ENCODE results near the gene CCDC57.
A peak's percentile ranks its signal among the peaks of the same experiment; 100 is the strongest.

DNA sequence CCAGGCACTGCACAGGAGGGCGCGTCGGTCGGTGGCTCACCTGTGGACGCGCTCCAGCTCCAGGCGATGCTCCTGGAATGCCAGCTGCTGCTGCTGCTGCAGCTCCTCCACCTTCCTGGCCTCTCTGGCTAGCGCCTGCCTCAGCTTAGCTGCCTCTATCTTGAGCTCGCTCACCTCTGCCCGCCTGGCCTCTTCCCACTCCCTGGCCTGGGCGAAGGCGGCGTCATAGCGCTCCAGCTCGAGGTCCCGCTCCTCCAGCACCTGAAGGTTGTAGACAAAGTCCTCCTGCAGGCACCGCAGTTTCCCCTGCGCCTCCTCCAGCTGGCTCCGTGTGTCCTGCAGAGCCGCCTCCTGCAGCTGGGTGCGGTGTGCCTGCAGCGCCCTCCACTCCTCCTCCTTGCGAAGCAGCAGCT is 11.1 kb downstream of the CCDC57 start:
- TF ChIP-seq, protein P1, sequence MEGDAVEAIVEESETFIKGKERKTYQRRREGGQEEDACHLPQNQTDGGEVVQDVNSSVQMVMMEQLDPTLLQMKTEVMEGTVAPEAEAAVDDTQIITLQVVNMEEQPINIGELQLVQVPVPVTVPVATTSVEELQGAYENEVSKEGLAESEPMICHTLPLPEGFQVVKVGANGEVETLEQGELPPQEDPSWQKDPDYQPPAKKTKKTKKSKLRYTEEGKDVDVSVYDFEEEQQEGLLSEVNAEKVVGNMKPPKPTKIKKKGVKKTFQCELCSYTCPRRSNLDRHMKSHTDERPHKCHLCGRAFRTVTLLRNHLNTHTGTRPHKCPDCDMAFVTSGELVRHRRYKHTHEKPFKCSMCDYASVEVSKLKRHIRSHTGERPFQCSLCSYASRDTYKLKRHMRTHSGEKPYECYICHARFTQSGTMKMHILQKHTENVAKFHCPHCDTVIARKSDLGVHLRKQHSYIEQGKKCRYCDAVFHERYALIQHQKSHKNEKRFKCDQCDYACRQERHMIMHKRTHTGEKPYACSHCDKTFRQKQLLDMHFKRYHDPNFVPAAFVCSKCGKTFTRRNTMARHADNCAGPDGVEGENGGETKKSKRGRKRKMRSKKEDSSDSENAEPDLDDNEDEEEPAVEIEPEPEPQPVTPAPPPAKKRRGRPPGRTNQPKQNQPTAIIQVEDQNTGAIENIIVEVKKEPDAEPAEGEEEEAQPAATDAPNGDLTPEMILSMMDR (IDR thresholded peaks at IDR 0.05 in 8 of 11, conservative IDR thresholded peaks at IDR 0.05 in 3 of 11), result no peak
- TF ChIP-seq POLR2AphosphoS5 (IDR thresholded peaks at IDR 0.05) (peak in 1 of 3 donors; percentile 14), POLR2A (IDR thresholded peaks at IDR 0.05) (no peak)
